IMR-90 (cell line): ENCODE data around the gene CAPN9.

ENCODE experiments used
- CTCF ChIP-seq: conservative IDR thresholded peaks from 2 replicates; pipeline ENCODE4 v1.5.1; 2012; ENCODE audit warnings: mild to moderate bottlenecking, low read depth, low read length, improper control_type of control experiment
- MAFK ChIP-seq: IDR thresholded peaks from 2 replicates; pipeline ENCODE4 v1.6.1; 2012; ENCODE audit warnings: low read depth, low read length, improper control_type of control experiment

GRCh38 chr1:230828421-230828820 is 81.2 kb downstream of the CAPN9 start:
- TF ChIP-seq CTCF = no peak
- no peak for TF ChIP-seq MAFK
